Myometrial cell (primary cell): Measurements from ENCODE around the gene DLL1. TPM values are rescaled to one million over a fixed set of nuclear protein-coding genes. Genes with fewer than 3 reads are reported as not detected.

Experiments used
- total RNA-seq: library from RNA; depleted of rRNA; stranded (reverse); fragments of >200 nt; gene quantifications from 2 replicates; pipeline ENCODE4 v1.2.3, GENCODE V29; 2015

DLL1 gene
- total RNA-seq: under 0.01 TPM in 1 of 2 replicates, not detected in the other

DNA sequence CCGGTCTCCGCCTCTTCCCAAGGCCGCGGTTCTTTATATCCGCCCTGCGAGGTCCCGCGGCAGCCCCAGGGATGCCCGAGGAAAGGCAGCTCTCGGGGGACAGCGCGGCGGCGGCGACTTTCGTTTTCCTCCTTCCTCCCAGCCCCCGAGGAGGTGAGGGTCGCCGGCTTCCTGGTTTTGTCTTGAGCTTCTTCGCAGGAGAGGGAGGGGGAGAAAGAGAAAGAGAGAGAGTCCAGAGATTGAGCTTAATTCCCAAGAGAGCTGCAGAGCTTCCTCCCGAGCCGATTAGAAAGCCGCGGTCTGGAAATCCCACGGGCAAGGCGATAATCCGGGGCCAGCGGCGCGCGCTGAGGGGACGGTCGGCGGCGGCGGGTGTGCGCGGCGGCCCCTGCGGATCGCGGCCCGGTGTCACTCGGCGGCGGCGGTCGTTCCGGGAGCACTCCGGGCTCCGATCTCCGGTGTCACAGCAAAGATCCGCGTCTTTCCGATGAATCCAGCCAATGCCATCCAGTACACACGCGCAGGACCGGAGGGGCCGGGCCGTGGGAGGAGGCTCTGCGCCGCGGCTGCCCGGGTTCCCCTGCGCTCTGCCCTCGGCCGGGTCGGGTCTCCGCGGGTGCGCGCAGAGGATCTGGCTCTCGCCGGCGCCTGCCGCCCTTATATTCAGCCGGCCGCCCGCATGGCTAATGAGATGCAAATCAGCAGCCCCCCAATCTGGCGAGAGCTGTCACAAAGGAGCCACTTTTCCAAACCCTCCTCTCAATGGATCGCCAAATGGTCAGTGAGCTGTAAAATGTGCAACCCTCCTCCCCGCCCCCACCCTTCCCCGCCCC lies at the start of gene DLL1:
DLL1 (minus strand) TSS at position 783 of the 833 bp plus-strand sequence. CDS start 939 bp downstream, outside the sequence.

GRCh38 chr6:170306324-170307079 lies 15.6 kb upstream of the DLL1 start, which contains the start of gene FAM120B:
FAM120B (plus strand) TSS chr6:170306758; CDS start chr6:170317391, 10,633 bp downstream.

Other genes starting within 250 kb of the DLL1 start
- gene FAM120B, start 15.7 kb upstream of the DLL1 start, total RNA-seq: 8.9 and 17.0 TPM in 2 replicates